ENCODE results near the gene ANKRD30A.

GRCh38 chr10:37222046-37222445, 96.6 kb downstream of the ANKRD30A start:
- TF ChIP-seq CTCF (IDR thresholded peaks at IDR 0.05) (no peak), POLR2A (IDR thresholded peaks at IDR 0.05) (no peak)

Data from esophagus squamous epithelium (tissue), 4 donors.